Nephron (organoid): Measurements from ENCODE around the gene NUAK2.

Source experiments
- H3K27ac Mint-ChIP-seq, 3 experiments: 2 replicates each; pipeline ENCODE4 v1.8.0; 2020; ENCODE audit warnings: mixed read lengths in 3 of 3, mild to moderate bottlenecking in 2 of 3, moderate library complexity in 1 of 3
- H3K27me3 Mint-ChIP-seq: 2 replicates; pipeline ENCODE4 v1.8.0; 2021; ENCODE audit warnings: low read depth, mild to moderate bottlenecking, moderate library complexity, mixed read lengths
- H3K36me3 Mint-ChIP-seq: 2 replicates; pipeline ENCODE4 v1.8.0; 2020; ENCODE audit warnings: low read depth, mixed read lengths
- H3K4me1 Mint-ChIP-seq: 2 replicates; pipeline ENCODE4 v1.8.0; 2020; ENCODE audit warnings: mixed read lengths
- H3K4me3 Mint-ChIP-seq, 3 experiments: 2 replicates each; pipeline ENCODE4 v1.8.0; 2020; ENCODE audit warnings: mild to moderate bottlenecking in 3 of 3, mixed read lengths in 3 of 3, moderate library complexity in 2 of 3
- H3K9me3 Mint-ChIP-seq: 2 replicates; pipeline ENCODE4 v1.8.0; 2020; ENCODE audit warnings: mixed read lengths
- CTCF ChIP-seq, 3 experiments: fragments of 200-600 bp; sonication (generic); IDR thresholded peaks; one replicate each; pipeline ENCODE4 v1.5.0; 2021; ENCODE audit warnings: antibody characterized with exemption in 3 of 3; ENCODE audit not compliant: unreplicated experiment in 3 of 3

The NUAK2 gene

DNA sequence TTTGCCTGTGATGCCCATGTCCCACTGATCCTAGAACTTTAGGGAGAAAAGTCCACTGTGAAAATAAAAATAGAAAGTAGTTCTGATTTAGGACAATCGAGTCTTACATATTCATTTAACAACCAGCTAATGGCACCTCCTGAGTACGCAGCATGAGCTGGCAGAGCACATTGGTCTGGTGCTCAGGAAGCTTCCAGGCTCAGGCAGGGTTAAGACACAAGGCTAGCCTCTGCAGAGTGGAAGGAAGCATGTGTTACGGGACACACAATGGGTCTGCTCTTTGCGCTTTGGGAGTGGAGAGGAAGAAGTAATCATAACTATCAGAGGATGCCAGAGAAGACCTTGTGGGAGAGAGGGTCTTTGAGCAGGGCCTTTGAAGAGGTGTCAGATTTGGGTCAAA lies 39.3 kb upstream of the NUAK2 start:
- no peaks in the 10 kb centered on the region for H3K27me3 Mint-ChIP-seq

DNA sequence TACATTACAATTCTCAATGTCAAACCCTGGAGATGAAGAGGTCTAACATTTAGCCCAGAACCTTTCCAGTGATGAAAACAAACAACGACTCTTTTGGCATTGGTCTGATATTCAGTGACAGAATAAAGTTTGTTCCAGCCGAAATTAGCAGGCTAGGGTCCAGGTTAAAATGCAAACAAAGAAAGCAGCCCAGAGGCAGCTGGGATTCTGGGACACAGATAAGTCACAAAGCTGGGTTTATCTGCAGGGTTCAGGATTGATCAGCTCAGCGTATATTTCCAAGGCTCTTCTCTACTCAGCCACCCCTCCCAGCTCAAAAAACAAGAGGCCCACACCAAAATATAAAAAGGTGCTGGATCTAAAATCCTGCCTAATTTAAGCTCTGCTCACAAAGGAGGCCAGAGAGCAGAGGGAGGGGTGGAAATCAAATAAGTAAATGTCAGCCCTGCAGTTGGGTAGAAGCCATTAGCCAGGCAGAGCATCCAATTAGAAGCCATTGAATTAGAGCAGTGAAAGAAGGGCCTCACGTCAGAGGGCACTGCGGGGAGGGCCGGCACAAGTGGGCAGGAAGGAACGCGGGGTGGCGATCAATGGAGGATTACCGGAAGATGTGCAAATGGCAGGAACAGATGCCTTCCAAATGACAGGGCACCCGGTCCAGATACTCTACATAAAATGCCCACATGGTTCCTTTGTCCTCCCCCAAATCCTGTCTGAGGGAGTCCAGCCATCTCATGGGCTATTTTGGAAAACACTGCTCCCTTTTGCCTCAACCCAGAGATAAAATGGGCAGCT lies 38.4 kb upstream of the NUAK2 start:
- Mint-ChIP-seq H3K9me3 (no peaks in the 10 kb centered on the region), H3K36me3 (no peaks in the 10 kb centered on the region), H3K4me1 (peaks cover 66% of the 10 kb centered on the region), H3K27me3 (no peaks in the 10 kb centered on the region), H3K27ac (peak overlapping the region in 2 of 3 experiments; percentile 77 to 82), H3K4me3 (peak overlapping the region in 1 of 3 experiments; percentile 23)
- TF ChIP-seq CTCF (IDR thresholded peaks at IDR 0.05; ENCODE audit: unreplicated experiment in 3 of 3), result no peak

More for the DNA sequence above, 39.3 kb upstream of the NUAK2 start:
- TF ChIP-seq CTCF (IDR thresholded peaks at IDR 0.05; ENCODE audit: unreplicated experiment in 3 of 3), result no peak
- Mint-ChIP-seq H3K9me3 (no peaks in the 10 kb centered on the region), H3K27ac (peak overlapping the region in 2 of 3 experiments; percentile 1 to 77), H3K36me3 (no peaks in the 10 kb centered on the region), H3K4me3 (peak overlapping the region in 1 of 3 experiments; percentile 2), H3K4me1 (peaks cover 66% of the 10 kb centered on the region)

GRCh38 chr1:205358579-205358978 lies 37.0 kb upstream of the NUAK2 start:
- peak overlapping the region in 2 of 3 experiments; percentile 21 to 77 for H3K27ac Mint-ChIP-seq
- H3K9me3 Mint-ChIP-seq, result no peaks in the 10 kb centered on the region
- TF ChIP-seq CTCF (IDR thresholded peaks at IDR 0.05; ENCODE audit: unreplicated experiment in 3 of 3), result no peak
- no peaks in the 10 kb centered on the region for H3K36me3 Mint-ChIP-seq
- peaks cover 75% of the 10 kb centered on the region for H3K4me1 Mint-ChIP-seq
- no peak overlapping the region for H3K4me3 Mint-ChIP-seq
- no peaks in the 10 kb centered on the region for H3K27me3 Mint-ChIP-seq

- Mint-ChIP-seq H3K4me1 (peaks cover 77% of the 10 kb centered on the region), H3K4me3 (peak overlapping the region in 1 of 3 experiments; percentile 72), H3K27me3 (no peaks in the 10 kb centered on the region), H3K36me3 (no peaks in the 10 kb centered on the region), H3K9me3 (no peaks in the 10 kb centered on the region), H3K27ac (peak overlapping the region; percentile 71 to 95 (median 72))
- TF ChIP-seq CTCF (IDR thresholded peaks at IDR 0.05; ENCODE audit: unreplicated experiment in 3 of 3), result no peak
Observed at GRCh38 chr1:205357567-205357966, 36.0 kb upstream of the NUAK2 start.

DNA sequence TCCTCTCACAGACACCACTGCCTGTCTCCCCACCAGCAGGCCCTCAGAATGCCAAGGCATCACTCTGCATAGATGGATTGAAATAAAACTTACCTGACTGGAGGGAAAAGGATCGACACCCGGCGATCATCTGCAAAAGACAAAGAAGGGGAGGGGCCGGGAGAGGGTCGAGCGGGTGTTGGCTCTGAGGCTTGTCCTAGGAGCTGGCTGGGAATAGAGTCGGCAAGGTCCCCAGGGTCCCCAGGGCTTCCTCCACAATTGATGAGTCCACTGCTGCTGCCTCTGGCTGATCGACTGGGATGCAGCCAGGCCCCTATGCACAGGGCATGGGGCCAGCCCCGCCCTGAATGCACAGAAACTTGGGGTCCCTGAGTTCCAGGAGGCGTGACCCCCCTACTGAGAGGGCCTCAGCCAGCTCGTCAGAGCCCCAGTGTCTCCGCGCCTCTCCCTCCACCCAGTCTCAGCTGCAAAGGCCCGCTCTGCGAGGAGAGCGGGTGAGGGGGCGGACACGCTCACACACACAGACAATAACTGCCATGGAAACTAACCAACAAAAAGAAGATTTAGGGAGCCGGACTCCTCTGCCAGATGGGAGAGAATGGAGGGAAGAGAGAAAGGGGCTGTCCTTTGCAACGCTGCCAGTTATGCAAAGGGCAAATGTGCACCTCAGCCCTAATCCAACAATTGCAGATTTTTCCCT lies 35.0 kb upstream of the NUAK2 start, which contains the start of gene KLHDC8A:
TSS of gene KLHDC8A (minus strand) at position 483 of the 700 bp plus-strand sequence. CDS start 13,318 bp downstream, outside the sequence.
- H3K27me3 Mint-ChIP-seq, result peaks cover 4% of the 10 kb centered on the region
- H3K4me1 Mint-ChIP-seq, result peaks cover 74% of the 10 kb centered on the region
- peak within 1 kb of the TSS; percentile 71 to 95 (median 72) for H3K27ac Mint-ChIP-seq
- peak within 1 kb of the TSS; percentile 18 to 76 (median 69) for H3K4me3 Mint-ChIP-seq
- no peak for TF ChIP-seq CTCF (IDR thresholded peaks at IDR 0.05; ENCODE audit: unreplicated experiment in 3 of 3)
- H3K9me3 Mint-ChIP-seq, result no peaks in the 10 kb centered on the region
- H3K36me3 Mint-ChIP-seq, result no peaks in the 10 kb centered on the region
